ENCODE measurements around the gene FOXE3. TPM values are rescaled to one million over a fixed set of nuclear protein-coding genes. Genes with fewer than 3 reads are reported as not detected.

Gene FOXE3
- total RNA-seq, 1 experiment from 2014 or later: 0.15 TPM

GRCh38 chr1:47433037-47433421 is 16.9 kb downstream of the FOXE3 start:
- Histone ChIP-seq H3K79me2 (ENCODE audit: insufficient read depth, low read length) (no peaks in the 10 kb centered on the region), H3K23ac (ENCODE audit: insufficient read length, low read depth, low read length) (no peak overlapping the region), H2BK5ac (ENCODE audit: insufficient read length, low read length) (no peak overlapping the region), H3K27ac (ENCODE audit: insufficient read length, low read depth, low read length) (no peak overlapping the region), H3K18ac (ENCODE audit: insufficient read length, low read depth, low read length) (no peak overlapping the region), H3K9ac (ENCODE audit: extremely low read depth, insufficient read length, low read length) (no peak overlapping the region), H4K20me1 (ENCODE audit: control insufficient read depth, insufficient read depth, insufficient read length) (no peaks in the 10 kb centered on the region), H2BK120ac (ENCODE audit: low read depth, low read length, poor library complexity, severe bottlenecking) (no peak overlapping the region), H2BK15ac (ENCODE audit: low read depth, low read length) (no peak overlapping the region), H3K4ac (ENCODE audit: low read depth, low read length) (no peak overlapping the region), H3T11ph (ENCODE audit: low read length) (no peak overlapping the region), H3K4me1 (ENCODE audit: insufficient read depth, low read length) (no peaks in the 10 kb centered on the region), H3K14ac (ENCODE audit: insufficient read depth, low read length) (no peak overlapping the region), H2BK12ac (ENCODE audit: insufficient read length, low read depth, low read length) (no peak overlapping the region), H3K23me2 (ENCODE audit: insufficient read length, low read depth, low read length, poor library complexity, severe bottlenecking) (peaks cover 7% of the 10 kb centered on the region), H3K79me1 (ENCODE audit: insufficient read depth, low read depth, low read length, poor library complexity, severe bottlenecking) (no peaks in the 10 kb centered on the region), H3K9me3 (ENCODE audit: control insufficient read depth, low read depth, low read length) (no peaks in the 10 kb centered on the region), H3K4me2 (ENCODE audit: insufficient read depth, insufficient read length, low read length) (peak overlapping the region; percentile 52), H3K56ac (ENCODE audit: insufficient read length, low read depth, low read length) (no peak overlapping the region), H4K91ac (ENCODE audit: insufficient read length, low read depth, low read length) (no peak overlapping the region), H2AK5ac (ENCODE audit: insufficient read length, low read length) (no peak overlapping the region), H4K8ac (replicated peaks; ENCODE audit: insufficient read length, low read depth, low read length) (no peak overlapping the region), H2BK20ac (ENCODE audit: low read depth, low read length, poor library complexity, severe bottlenecking) (no peak overlapping the region), H3K27me3 (ENCODE audit: insufficient read depth, low read length) (peaks cover 70% of the 10 kb centered on the region), H4K5ac (ENCODE audit: insufficient read length, low read depth, low read length) (no peak overlapping the region), H2AFZ (ENCODE audit: low read length) (no peak overlapping the region)
- peaks cover 92% of the 10 kb centered on the region for H3K27me3 Mint-ChIP-seq (ENCODE audit: low read depth)
- no peak for DNase-seq
- H3K9me3 Mint-ChIP-seq: peaks cover 0 to 7% of the 10 kb centered on the region in 2 experiments; a peak in 1 of 5 replicates
- H3K4me3 Mint-ChIP-seq: peak overlapping the region in 1 of 2 experiments; percentile 77; a peak in 3 of 5 replicates
- no CpG with 5 or more reads among the region's 17 CpGs for WGBS (ENCODE audit: extremely low coverage, insufficient read length, low lambda C conversion rate)
- no peak for TF ChIP-seq CTCF (conservative IDR thresholded peaks at IDR 0.05)
- no peaks in the 10 kb centered on the region; a peak in 2 of 7 replicates for H3K36me3 Mint-ChIP-seq (ENCODE audit: insufficient read depth in 1 of 3, low read depth in 3 of 3)
- no peak overlapping the region for H3K27ac Mint-ChIP-seq
- H3K4me1 Mint-ChIP-seq: peaks cover 37 to 42% of the 10 kb centered on the region in 2 experiments
